HCT116 (cell line): ENCODE data around the gene ZBED1. TPM values are rescaled to one million over a fixed set of nuclear protein-coding genes. Genes with fewer than 3 reads are reported as not detected.

Experiments
- ATAC-seq: fragments of 200-7000 bp; cut with Tn5 transposase; 2 replicates; pipeline ENCODE4 v1.9.1; 2020; ENCODE audit warnings: mild to moderate bottlenecking, moderate library complexity
- BruUV-seq: library from RNA; stranded (reverse); fragments of 400-500 nt; replicated peaks from 2 replicates; lab custom pipeline; 2021; lab: Mats Ljungman, UMichigan
- CTCF ChIA-PET: fragments of 300-600 bp; sonication (Branson Sonifier 250); formaldehyde crosslinking; loops from one replicate; lab custom pipeline; 2021; ENCODE audit warnings: antibody characterized with exemption; lab: Charles Lee
- POLR2A ChIA-PET: fragments of 300-600, 350-600 bp; sonication (Branson Sonifier 250); formaldehyde crosslinking; loops from one replicate; lab custom pipeline; 2021; ENCODE audit warnings: antibody characterized with exemption; lab: Charles Lee
- RAD21 ChIA-PET, 2 experiments: fragments of 300-600 bp; sonication (Branson Sonifier 250); formaldehyde crosslinking; loops; one replicate each; lab custom pipeline; 2023; ENCODE audit warnings: low total read pairs in 2 of 2; ENCODE audit not compliant: uncharacterized antibody in 2 of 2, unreplicated experiment in 2 of 2, low non-redundant PET in 1 of 2; lab: Charles Lee
- DNase-seq: peaks from one replicate; pipeline ENCODE4 v3.0.0-alpha.2; 2010; ENCODE audit warnings: low read depth, low spot score
- H2AFZ ChIP-seq: fragments of 200-600 bp; shearing (Covaris generic), sonication (generic); 2 replicates; pipeline ENCODE4 v1.6.1; 2017; ENCODE audit warnings: low read depth, mixed run types, mixed read lengths, antibody characterized with exemption, low read length; ENCODE audit not compliant: poor library complexity, severe bottlenecking
- H3K27ac ChIP-seq: 2 replicates; pipeline ENCODE4 v1.5.1; 2012; ENCODE audit warnings: low read depth, low read length
- H3K27me3 ChIP-seq: fragments of 200-600 bp; sonication (generic); 2 replicates; pipeline ENCODE4 v1.6.1; 2016; ENCODE audit warnings: mixed run types, low read length, mixed read lengths; ENCODE audit not compliant: insufficient read depth
- H3K36me3 ChIP-seq, 2 experiments: fragments of 200-500 bp in 1 of 2; fragments of 200-600 bp in 1 of 2; sonication (Bioruptor generic) in 1 of 2; sonication (generic) in 1 of 2; 2 replicates each; pipeline versions ENCODE4 v1.5.1 to v1.6.1; 2014 to 2016; ENCODE audit warnings: low read length in 2 of 2, inconsistent platforms in 1 of 2, mixed read lengths in 1 of 2, mixed run types in 1 of 2; ENCODE audit not compliant: insufficient read depth in 2 of 2, control insufficient read depth in 1 of 2
- H3K4me1 ChIP-seq, 2 experiments: fragments of 200-600 bp in 1 of 2; sonication (generic) in 1 of 2; 2 replicates each; pipeline versions ENCODE4 v1.5.1 to v1.6.1; 2012 to 2017; ENCODE audit warnings: low read length in 2 of 2, inconsistent platforms in 1 of 2, mild to moderate bottlenecking in 1 of 2, mixed read lengths in 1 of 2, mixed run types in 1 of 2, moderate library complexity in 1 of 2; ENCODE audit not compliant: insufficient read depth in 2 of 2, control insufficient read depth in 1 of 2
- H3K4me2 ChIP-seq: fragments of 200-600 bp; sonication (generic); 2 replicates; pipeline ENCODE4 v1.6.1; 2017; ENCODE audit warnings: mixed run types, low read length, mixed read lengths
- H3K4me3 ChIP-seq, 2 experiments: fragments of 200-600 bp in 1 of 2; sonication (generic) in 1 of 2; replicated peaks in 1 of 2; 2 replicates each; pipeline ENCODE4 v1.5.1; 2011 to 2016; ENCODE audit warnings: low read length in 2 of 2, control low read depth in 1 of 2, low read depth in 1 of 2, mild to moderate bottlenecking in 1 of 2, mixed read lengths in 1 of 2, mixed run types in 1 of 2
- H3K79me2 ChIP-seq: fragments of 200-600 bp; sonication (generic); 2 replicates; pipeline ENCODE4 v1.6.1; 2017; ENCODE audit warnings: mild to moderate bottlenecking, mixed run types, low read length, moderate library complexity, mixed read lengths; ENCODE audit not compliant: insufficient read depth
- H3K9ac ChIP-seq: fragments of 200-600 bp; sonication (generic); 2 replicates; pipeline ENCODE4 v1.6.1; 2016; ENCODE audit warnings: low read length, mixed read lengths
- H3K9me2 ChIP-seq: fragments of 200-600 bp; sonication (generic), shearing (Covaris generic); 2 replicates; pipeline ENCODE4 v1.6.1; 2017; ENCODE audit warnings: mixed run types, mild to moderate bottlenecking, moderate library complexity; ENCODE audit not compliant: insufficient read depth
- H3K9me3 ChIP-seq, 2 experiments: fragments of 200-500 bp in 1 of 2; fragments of 200-600 bp in 1 of 2; sonication (Bioruptor generic) in 1 of 2; sonication (generic) in 1 of 2; 2 replicates each; pipeline ENCODE4 v1.6.1; 2014 to 2017; ENCODE audit warnings: low read length in 2 of 2, mixed read lengths in 2 of 2, inconsistent platforms in 1 of 2, low read depth in 1 of 2, mild to moderate bottlenecking in 1 of 2, mixed run types in 1 of 2, moderate library complexity in 1 of 2; ENCODE audit not compliant: control insufficient read depth in 1 of 2, insufficient read depth in 1 of 2
- H4K20me1 ChIP-seq: fragments of 200-600 bp; sonication (generic), shearing (Covaris generic); 2 replicates; pipeline ENCODE4 v1.6.1; 2017; ENCODE audit warnings: mixed run types, mild to moderate bottlenecking, moderate library complexity; ENCODE audit not compliant: insufficient read depth
- CEBPB ChIP-seq: IDR thresholded peaks from 2 replicates; pipeline ENCODE4 v1.6.1; 2012; ENCODE audit warnings: low read depth
- CTCF ChIP-seq, 3 experiments: fragments of 200-600 bp in 1 of 3; sonication (generic) in 1 of 3; IDR thresholded peaks in 2 of 3; conservative IDR thresholded peaks in 1 of 3; 2 replicates each; pipeline ENCODE4 v1.5.1; 2012 to 2017; ENCODE audit warnings: low read depth in 2 of 3, low read length in 2 of 3, antibody characterized with exemption in 1 of 3, borderline replicate concordance in 1 of 3, control low read depth in 1 of 3, mild to moderate bottlenecking in 1 of 3, mixed read lengths in 1 of 3, mixed run types in 1 of 3, moderate library complexity in 1 of 3; ENCODE audit not compliant: insufficient read depth in 1 of 3
- ELF1 ChIP-seq: IDR thresholded peaks from 2 replicates; pipeline ENCODE4 v1.6.1; 2012; ENCODE audit warnings: low read depth, borderline replicate concordance
- EZH2 ChIP-seq: fragments of 200-600 bp; sonication (generic); IDR thresholded peaks from 2 replicates; pipeline ENCODE4 v1.6.1; 2017; ENCODE audit warnings: antibody characterized with exemption, mixed run types
- EZH2phosphoT487 ChIP-seq: fragments of 200-600 bp; IDR thresholded peaks from 2 replicates; pipeline ENCODE4 v1.6.1; 2018; ENCODE audit warnings: antibody characterized with exemption, borderline replicate concordance
- FOSL1 ChIP-seq: IDR thresholded peaks from 2 replicates; pipeline ENCODE4 v1.6.1; 2012; ENCODE audit warnings: low read depth
- JUND ChIP-seq: IDR thresholded peaks from 2 replicates; pipeline ENCODE4 v1.6.1; 2012
- MAX ChIP-seq: IDR thresholded peaks from 2 replicates; pipeline ENCODE4 v1.6.1; 2012
- POLR2AphosphoS5 ChIP-seq: IDR thresholded peaks from 2 replicates; pipeline ENCODE4 v1.6.1; 2011; ENCODE audit warnings: mild to moderate bottlenecking, low read depth, low read length, moderate library complexity
- SIN3A ChIP-seq: IDR thresholded peaks from 2 replicates; pipeline ENCODE4 v1.6.1; 2012; ENCODE audit warnings: low read depth
- SP1 ChIP-seq: IDR thresholded peaks from 2 replicates; pipeline ENCODE4 v1.6.1; 2012; ENCODE audit warnings: low read depth
- TCF7L2 ChIP-seq: IDR thresholded peaks from 2 replicates; pipeline ENCODE4 v1.7.0; 2011; ENCODE audit warnings: borderline replicate concordance, inconsistent platforms; ENCODE audit not compliant: insufficient read depth, insufficient read length; ENCODE audit errors: extremely low read depth
- YY1 ChIP-seq: IDR thresholded peaks from 2 replicates; pipeline ENCODE4 v1.6.1; 2011; ENCODE audit warnings: low read length, low read depth, moderate library complexity, mild to moderate bottlenecking; ENCODE audit not compliant: insufficient replicate concordance; ENCODE audit errors: extremely low read depth
- ZBTB33 ChIP-seq: IDR thresholded peaks from 2 replicates; pipeline ENCODE4 v1.6.1; 2011; ENCODE audit warnings: mild to moderate bottlenecking, low read length, moderate library complexity; ENCODE audit not compliant: insufficient replicate concordance; ENCODE audit errors: extremely low read depth
- ZFX ChIP-seq: fragments of 450-650 bp; IDR thresholded peaks from 2 replicates; pipeline ENCODE4 v1.6.1; 2017
- intact Hi-C: fragments of 100-400 bp; cut with micrococcal nuclease; formaldehyde crosslinking; loops from 2 replicates; pipeline ENCODE4 v1.10.0; 2022
- total RNA-seq: library from RNA; stranded (reverse); gene quantifications from one replicate; pipeline ENCODE4 v1.2.1, GENCODE V29; 2021; ENCODE audit not compliant: unreplicated experiment

Gene ZBED1
- total RNA-seq, 1 experiment from 2014 or later: 21.0 TPM

DNA sequence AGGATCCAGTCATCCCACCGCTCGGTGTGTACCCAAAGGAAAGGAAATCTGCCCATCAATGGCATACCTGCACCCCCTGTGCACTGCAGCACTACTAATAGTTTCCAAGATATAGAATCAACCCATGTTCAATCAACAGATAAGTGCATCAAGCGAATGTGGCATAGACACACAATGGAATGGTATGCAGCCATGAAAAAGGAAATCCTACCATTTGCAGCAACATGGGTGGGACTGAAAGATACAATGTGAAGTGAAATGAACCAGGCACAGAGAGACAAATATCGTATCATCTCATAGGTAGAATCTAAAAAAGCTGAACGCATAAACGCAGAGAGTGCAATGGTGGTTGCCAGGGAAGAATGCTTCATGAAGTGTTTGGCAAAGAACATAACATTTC, 42.5 kb downstream of the ZBED1 start:
- DNase-seq (no peak), ATAC-seq (no peak)
- no peaks in the 10 kb centered on the region for H3K36me3 ChIP-seq
- TF ChIP-seq SP1: no peak
- TF ChIP-seq JUND: no peak
- no peak for TF ChIP-seq CEBPB
- no peak for TF ChIP-seq POLR2AphosphoS5
- TF ChIP-seq FOSL1: no peak
- no peak for TF ChIP-seq ZBTB33
- no peak for TF ChIP-seq CTCF (IDR thresholded peaks at IDR 0.05 in 2 of 3, conservative IDR thresholded peaks at IDR 0.05 in 1 of 3; ENCODE audit: borderline replicate concordance in 1 of 3, insufficient read depth in 1 of 3, low read depth in 2 of 3, low read length in 2 of 3)
- TF ChIP-seq EZH2phosphoT487: no peak
- TF ChIP-seq TCF7L2: no peak
- no peak for TF ChIP-seq MAX
- TF ChIP-seq ELF1: no peak
- no peak for TF ChIP-seq ZFX
- TF ChIP-seq SIN3A: no peak
- no peak for TF ChIP-seq YY1
- TF ChIP-seq EZH2: no peak
- peaks cover 31% of the 10 kb centered on the region for H3K79me2 ChIP-seq
- peak overlapping the region; percentile 93 for H3K27ac ChIP-seq
- RAD21 ChIA-PET: no interaction called here
- no peak overlapping the region for H3K9ac ChIP-seq
- H3K4me3 ChIP-seq: peak overlapping the region in 1 of 2 experiments; percentile 25; a peak in 1 of 4 replicates
- CTCF ChIA-PET: no interaction called here
- H3K9me3 ChIP-seq: no peaks in the 10 kb centered on the region
- no peaks in the 10 kb centered on the region for H4K20me1 ChIP-seq
- peak overlapping the region; percentile 73 for H3K4me2 ChIP-seq
- no TSS peak for BruUV-seq
- peaks cover 12 to 46% of the 10 kb centered on the region in 2 experiments for H3K4me1 ChIP-seq
- no peaks in the 10 kb centered on the region for H3K9me2 ChIP-seq
- intact Hi-C loops: no loop called here
- no peaks in the 10 kb centered on the region for H3K27me3 ChIP-seq
- no peak overlapping the region for H2AFZ ChIP-seq
- POLR2A ChIA-PET: no interaction called here
